ENCODE results near the gene MRPL58.

DNA sequence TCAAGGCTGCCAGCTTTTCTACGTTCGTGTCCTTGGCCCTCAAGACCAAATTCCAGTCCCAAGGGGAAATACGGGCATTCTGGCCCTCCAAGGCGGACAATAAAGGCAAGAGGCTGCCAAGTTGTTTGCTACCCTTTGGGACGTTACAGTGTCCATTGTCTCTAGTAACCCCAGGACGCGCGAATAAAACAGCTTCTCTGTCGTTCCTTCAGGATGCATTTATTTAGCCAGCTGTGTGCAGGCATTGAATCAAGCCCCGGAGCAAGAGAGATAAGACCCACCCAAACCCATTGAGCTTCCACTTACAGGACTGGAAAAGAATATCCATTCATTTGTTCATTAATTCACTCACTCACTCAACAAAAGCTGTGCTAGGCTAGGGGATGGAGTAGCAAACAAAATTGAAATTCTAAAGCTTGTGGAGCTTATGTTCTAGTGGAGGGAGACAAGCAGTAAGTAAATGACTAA lies 656 bp downstream of the MRPL58 start:
- TF ChIP-seq, protein P1, sequence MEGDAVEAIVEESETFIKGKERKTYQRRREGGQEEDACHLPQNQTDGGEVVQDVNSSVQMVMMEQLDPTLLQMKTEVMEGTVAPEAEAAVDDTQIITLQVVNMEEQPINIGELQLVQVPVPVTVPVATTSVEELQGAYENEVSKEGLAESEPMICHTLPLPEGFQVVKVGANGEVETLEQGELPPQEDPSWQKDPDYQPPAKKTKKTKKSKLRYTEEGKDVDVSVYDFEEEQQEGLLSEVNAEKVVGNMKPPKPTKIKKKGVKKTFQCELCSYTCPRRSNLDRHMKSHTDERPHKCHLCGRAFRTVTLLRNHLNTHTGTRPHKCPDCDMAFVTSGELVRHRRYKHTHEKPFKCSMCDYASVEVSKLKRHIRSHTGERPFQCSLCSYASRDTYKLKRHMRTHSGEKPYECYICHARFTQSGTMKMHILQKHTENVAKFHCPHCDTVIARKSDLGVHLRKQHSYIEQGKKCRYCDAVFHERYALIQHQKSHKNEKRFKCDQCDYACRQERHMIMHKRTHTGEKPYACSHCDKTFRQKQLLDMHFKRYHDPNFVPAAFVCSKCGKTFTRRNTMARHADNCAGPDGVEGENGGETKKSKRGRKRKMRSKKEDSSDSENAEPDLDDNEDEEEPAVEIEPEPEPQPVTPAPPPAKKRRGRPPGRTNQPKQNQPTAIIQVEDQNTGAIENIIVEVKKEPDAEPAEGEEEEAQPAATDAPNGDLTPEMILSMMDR (IDR thresholded peaks at IDR 0.05), result no peak
- TF ChIP-seq POLR2A (IDR thresholded peaks at IDR 0.05), result no peak

Data from body of pancreas (tissue), 4 donors.